HepG2 (cell line): Measurements from ENCODE around the gene ARHGAP29. TPM values are rescaled to one million over a fixed set of nuclear protein-coding genes. Genes with fewer than 3 reads are reported as not detected.

ENCODE experiments used
- ATAC-seq: fragments of 200-7000 bp; cut with Tn5 transposase; 3 replicates; pipeline ENCODE4 v1.9.1; 2020; ENCODE audit warnings: mild to moderate bottlenecking, moderate library complexity
- BruUV-seq: library from RNA; stranded (reverse); fragments of 400-500 nt; replicated peaks from 2 replicates; lab custom pipeline; 2021; lab: Mats Ljungman, UMichigan
- CTCF ChIA-PET: fragments of 300-600 bp; formaldehyde crosslinking; extraction: SDS; loops from one replicate; lab custom pipeline; 2021; ENCODE audit warnings: low total read pairs, inconsistent platforms, low intra/inter-chr PET ratio; lab: Yijun Ruan, JAX
- POLR2A ChIA-PET: fragments of 350-600 bp; sonication (Branson Sonifier 250); formaldehyde crosslinking; loops from one replicate; lab custom pipeline; 2020; ENCODE audit warnings: antibody characterized with exemption, inconsistent platforms; lab: Yijun Ruan, JAX
- DNase-seq: peaks from one replicate; pipeline ENCODE4 v3.0.0-alpha.2; 2015; ENCODE audit warnings: low spot score
- FAIRE-seq: peaks from 3 replicates; lab custom pipeline; 2011; peaks lifted over from hg19 to GRCh38; lab: Jason Lieb, UNC
- H2AFZ ChIP-seq: one replicate; pipeline ENCODE4 v1.6.1; 2011; ENCODE audit warnings: low read length, inconsistent platforms
- H3K27ac ChIP-seq: fragments of 300-600 bp; 3 replicates; pipeline ENCODE4 v1.8.0; 2011; ENCODE audit warnings: mixed run types, mild to moderate bottlenecking, mixed read lengths, low read length, inconsistent platforms; ENCODE audit not compliant: insufficient read depth; ENCODE audit errors: extremely low read length
- H3K27me3 ChIP-seq, 2 experiments: fragments of 200-600 bp in 1 of 2; 2 replicates in 1 of 2; 3 replicates in 1 of 2; pipeline versions ENCODE4 v1.6.0 to v1.8.0; 2011; ENCODE audit warnings: low read length in 2 of 2, mild to moderate bottlenecking in 2 of 2, moderate library complexity in 2 of 2, inconsistent platforms in 1 of 2; ENCODE audit not compliant: insufficient read depth in 2 of 2, control insufficient read depth in 1 of 2
- H3K36me3 ChIP-seq, 2 experiments: fragments of 200-600 bp in 1 of 2; replicated peaks in 1 of 2; 2 replicates in 1 of 2; 3 replicates in 1 of 2; pipeline versions ENCODE4 v1.5.1 to v1.8.0; 2011; ENCODE audit warnings: low read length in 2 of 2, inconsistent platforms in 1 of 2; ENCODE audit not compliant: insufficient read depth in 2 of 2, control insufficient read depth in 1 of 2
- H3K4me1 ChIP-seq: 2 replicates; pipeline ENCODE4 v1.5.1; 2012; ENCODE audit warnings: low read length, inconsistent platforms; ENCODE audit not compliant: insufficient read depth
- H3K4me2 ChIP-seq: 2 replicates; pipeline ENCODE4 v1.6.0; 2011; ENCODE audit warnings: low read depth, low read length, inconsistent platforms
- H3K4me3 ChIP-seq, 3 experiments: fragments of 200-600 bp in 1 of 3; sonication (generic), shearing (Covaris generic) in 1 of 3; replicated peaks in 1 of 3; 2 replicates each; pipeline ENCODE4 v1.5.1; 2011 to 2016; ENCODE audit warnings: low read length in 3 of 3, inconsistent platforms in 2 of 3, low read depth in 2 of 3, mild to moderate bottlenecking in 2 of 3, control low read depth in 1 of 3, mixed read lengths in 1 of 3; ENCODE audit not compliant: insufficient read depth in 1 of 3
- H3K79me2 ChIP-seq: one replicate; pipeline ENCODE4 v1.6.1; 2011; ENCODE audit warnings: low read length, inconsistent platforms; ENCODE audit not compliant: insufficient read depth
- H3K9ac ChIP-seq: 2 replicates; pipeline ENCODE4 v1.6.0; 2011; ENCODE audit warnings: mild to moderate bottlenecking, low read depth, low read length, inconsistent platforms; ENCODE audit not compliant: insufficient read depth
- H3K9me3 ChIP-seq: 2 replicates; pipeline ENCODE4 v1.5.1; 2012; ENCODE audit warnings: mild to moderate bottlenecking, low read length
- H4K20me1 ChIP-seq: 2 replicates; pipeline ENCODE4 v1.6.0; 2011; ENCODE audit warnings: inconsistent platforms, mild to moderate bottlenecking, low read length, moderate library complexity; ENCODE audit not compliant: insufficient read depth
- AGO1 ChIP-seq: fragments of 200-400 bp; formaldehyde crosslinking; IDR thresholded peaks from 2 replicates; pipeline ENCODE4 v1.6.1; 2017; ENCODE audit warnings: mild to moderate bottlenecking, low read depth, low read length, moderate library complexity; ENCODE audit not compliant: poor library complexity, severe bottlenecking
- DNMT1 ChIP-seq: sonication (generic); formaldehyde crosslinking; IDR thresholded peaks from 2 replicates; pipeline ENCODE4 v1.5.1; 2020; ENCODE audit warnings: mild to moderate bottlenecking, missing genetic modification reagents
- HNRNPL ChIP-seq: fragments of 200-400 bp; formaldehyde crosslinking; IDR thresholded peaks from 2 replicates; pipeline ENCODE4 v1.6.1; 2017; ENCODE audit warnings: mild to moderate bottlenecking, low read depth, low read length
- RFX5 ChIP-seq: IDR thresholded peaks from 2 replicates; pipeline ENCODE4 v1.6.1; 2011; ENCODE audit warnings: low read depth, low read length, improper control_type of control experiment
- SRSF4 ChIP-seq: fragments of 200-400 bp; formaldehyde crosslinking; IDR thresholded peaks from one replicate; pipeline ENCODE4 v1.6.1; 2018; ENCODE audit warnings: mild to moderate bottlenecking, low read depth, low read length, moderate library complexity; ENCODE audit not compliant: poor library complexity, severe bottlenecking
- THAP11 ChIP-seq: IDR thresholded peaks from 2 replicates; pipeline ENCODE4 v1.6.1; 2016; ENCODE audit warnings: missing biosample characterization, missing genetic modification reagents
- ZFP82 ChIP-seq: sonication (generic); formaldehyde crosslinking; IDR thresholded peaks from 2 replicates; pipeline ENCODE4 v1.5.1; 2020; ENCODE audit warnings: mild to moderate bottlenecking, missing genetic modification reagents, borderline replicate concordance
- ZNF841 ChIP-seq: sonication (generic); formaldehyde crosslinking; IDR thresholded peaks from 2 replicates; pipeline ENCODE4 v1.8.1; 2023; ENCODE audit warnings: missing genetic modification reagents, borderline replicate concordance
- WGBS: methylation state at CpG from one replicate; pipeline ENCODE4 v1.1.6; 2017; ENCODE audit warnings: low lambda C conversion rate; 5-methylcytosine and 5-hydroxymethylcytosine counted together
- in situ Hi-C: cut with HindIII; loops from 2 replicates; pipeline ENCODE4 v1.10.0; 2017; ENCODE audit warnings: low pct_unique_long_range_greater_than_20kb; ENCODE audit not compliant: extremely low pct_ligation_motif_present
- intact Hi-C: fragments of 100-400 bp; cut with micrococcal nuclease; formaldehyde crosslinking; loops from one replicate; pipeline ENCODE4 v1.10.0; 2022; ENCODE audit not compliant: unreplicated experiment
- polyA plus RNA-seq, 8 experiments: library from polyadenylated mRNA; depleted of rRNA in 3 of 8; stranded (reverse) in 7 of 8; unstranded in 1 of 8; fragments of >200 nt; fragmentation: Illumina TruSeq in 4 of 8; extraction: Trizol in 4 of 8; gene quantifications; 2 replicates each; pipeline versions ENCODE4 v1.2.1 to v1.2.3, GENCODE V29; 2011 to 2016; ENCODE audit warnings: low read depth in 4 of 8, missing spikeins in 1 of 8, mixed read lengths in 1 of 8; ENCODE audit not compliant: insufficient read depth in 1 of 8
- total RNA-seq, 5 experiments: library from RNA; depleted of rRNA; stranded (reverse); fragments of >200 nt; fragmentation: Illumina TruSeq; extraction: Trizol; gene quantifications; 2 replicates each; pipeline ENCODE4 v1.2.3, GENCODE V29; 2016; ENCODE audit warnings: low read depth in 1 of 5
- TF ChIP-seq, protein P1 (sequence below): sonication (generic); formaldehyde crosslinking; IDR thresholded peaks from 2 replicates; pipeline ENCODE4 v1.4.0; 2020; ENCODE audit warnings: missing genetic modification reagents
- TF ChIP-seq, protein P2 (sequence below): sonication (generic); formaldehyde crosslinking; IDR thresholded peaks from 2 replicates; pipeline ENCODE4 v1.5.0; 2020; ENCODE audit warnings: missing genetic modification reagents
- TF ChIP-seq, protein P3 (sequence below): sonication (generic); formaldehyde crosslinking; IDR thresholded peaks from 2 replicates; pipeline ENCODE4 v1.9.0; 2021; ENCODE audit warnings: missing genetic modification reagents, borderline replicate concordance

The ARHGAP29 gene
- total and polyA plus RNA-seq, 2 of the 13 experiments (the other 11 are each of a cell fraction or from before 2014, with no cell fraction given): 12.8 to 18.3 TPM

DNA sequence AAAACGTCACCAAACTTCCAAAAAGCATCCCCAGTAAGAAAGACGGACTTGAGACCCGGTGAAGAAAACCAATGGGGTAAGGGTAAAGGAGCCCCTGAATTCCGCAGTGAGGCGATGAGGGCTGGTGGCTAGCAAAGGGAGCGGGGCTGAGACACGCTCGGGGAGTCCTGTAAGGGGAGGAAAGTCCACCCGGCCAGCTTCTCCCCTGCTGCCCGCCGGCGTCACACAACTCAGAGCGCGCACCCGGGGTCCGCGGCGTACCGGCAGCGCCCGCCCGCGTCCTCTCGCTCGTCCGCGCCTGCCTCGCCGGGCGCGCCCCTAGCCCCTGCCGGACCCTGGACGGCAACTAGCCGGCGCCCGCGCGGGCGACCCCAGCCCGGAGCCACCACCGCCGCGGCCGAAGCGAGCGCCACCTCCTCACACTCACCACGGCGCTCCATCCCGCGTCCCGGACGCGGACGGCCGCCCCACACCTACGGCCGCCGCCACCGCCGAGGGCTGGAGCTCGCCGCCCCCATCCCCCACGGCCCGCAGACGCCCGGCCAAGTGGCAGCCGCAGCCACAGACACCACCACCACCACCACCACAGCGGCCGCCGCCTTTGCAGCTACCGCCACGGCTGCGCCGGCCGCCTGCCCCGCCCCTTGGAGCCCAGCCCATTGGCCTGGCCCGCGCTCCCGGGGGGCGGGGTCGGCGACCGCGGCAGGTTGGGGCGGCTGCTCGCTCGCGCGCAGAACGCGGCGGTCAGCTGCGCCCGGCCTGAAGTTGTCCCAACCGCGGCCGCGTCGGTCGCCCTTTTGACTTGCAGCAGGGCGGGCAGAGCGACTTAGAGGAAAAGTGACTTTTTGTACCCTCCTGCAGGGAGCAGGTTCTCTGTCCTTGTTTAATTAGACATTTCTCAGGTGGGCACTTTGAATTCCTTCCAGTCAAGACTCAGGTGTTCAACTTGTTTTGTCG is 10.0 kb upstream of the ARHGAP29 start (continued):
- TF ChIP-seq, protein P1, sequence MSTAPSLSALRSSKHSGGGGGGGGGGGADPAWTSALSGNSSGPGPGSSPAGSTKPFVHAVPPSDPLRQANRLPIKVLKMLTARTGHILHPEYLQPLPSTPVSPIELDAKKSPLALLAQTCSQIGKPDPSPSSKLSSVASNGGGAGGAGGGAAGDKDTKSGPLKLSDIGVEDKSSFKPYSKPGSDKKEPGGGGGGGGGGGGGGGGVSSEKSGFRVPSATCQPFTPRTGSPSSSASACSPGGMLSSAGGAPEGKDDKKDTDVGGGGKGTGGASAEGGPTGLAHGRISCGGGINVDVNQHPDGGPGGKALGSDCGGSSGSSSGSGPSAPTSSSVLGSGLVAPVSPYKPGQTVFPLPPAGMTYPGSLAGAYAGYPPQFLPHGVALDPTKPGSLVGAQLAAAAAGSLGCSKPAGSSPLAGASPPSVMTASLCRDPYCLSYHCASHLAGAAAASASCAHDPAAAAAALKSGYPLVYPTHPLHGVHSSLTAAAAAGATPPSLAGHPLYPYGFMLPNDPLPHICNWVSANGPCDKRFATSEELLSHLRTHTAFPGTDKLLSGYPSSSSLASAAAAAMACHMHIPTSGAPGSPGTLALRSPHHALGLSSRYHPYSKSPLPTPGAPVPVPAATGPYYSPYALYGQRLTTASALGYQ (CRISPR knock-in tag): no peak
- TF ChIP-seq ZNF841 (CRISPR knock-in tag): no peak
- no peak for TF ChIP-seq HNRNPL
- no peak for TF ChIP-seq ZFP82 (CRISPR knock-in tag)
- TF ChIP-seq RFX5: no peak
- no peak for TF ChIP-seq DNMT1 (CRISPR knock-in tag)

DNA sequence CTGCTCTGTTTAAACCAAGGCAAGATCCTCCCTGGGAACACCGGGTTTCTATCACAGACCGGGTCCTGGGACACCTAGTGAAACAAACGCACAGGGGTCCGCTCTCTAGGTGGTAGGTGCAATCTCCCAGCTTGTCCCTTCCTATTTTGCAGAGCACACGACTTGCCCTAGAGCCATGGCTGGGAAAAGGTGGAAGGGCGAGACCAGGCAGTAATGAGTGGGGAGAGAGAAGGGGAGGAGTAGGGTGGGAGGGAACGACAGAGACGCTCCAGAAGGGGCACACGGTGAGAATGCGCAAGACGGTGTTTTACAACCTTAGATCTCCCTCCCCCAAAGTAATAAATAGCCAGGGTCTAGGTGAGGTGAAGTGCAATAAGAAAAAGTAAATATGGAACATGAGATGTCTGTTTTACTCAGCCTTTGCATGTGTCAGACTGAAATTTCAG is 9.3 kb upstream of the ARHGAP29 start:
- Histone ChIP-seq H3K4me1 (peaks cover 38% of the 10 kb centered on the region), H3K36me3 (no peaks in the 10 kb centered on the region), H3K27me3 (peaks cover 0 to 1% of the 10 kb centered on the region in 2 experiments; a peak in 3 of 5 replicates), H3K4me2 (peak overlapping the region; percentile 93), H3K79me2 (peaks cover 2% of the 10 kb centered on the region), H3K9ac (peak overlapping the region; percentile 69), H3K9me3 (peaks cover 8% of the 10 kb centered on the region; the same call in 1 of the 2 replicates), H3K4me3 (peak overlapping the region; percentile 73 to 86 (median 74)), H2AFZ (peak overlapping the region; percentile 48), H4K20me1 (no peaks in the 10 kb centered on the region), H3K27ac (peak overlapping the region; percentile 32)
- ATAC-seq (peak; percentile 38), FAIRE-seq (no peak), DNase-seq (no peak)
- no TSS peak for BruUV-seq
- in situ Hi-C loops: loop anchor here (5.0 kb wide), 1 partner anchor 76 kb away; no protein-coding TSS in a partner anchor
- intact Hi-C loops: loop anchor here (2.0 to 5.0 kb wide), 2 partner anchors 71 to 84 kb away; no protein-coding TSS in a partner anchor
- POLR2A ChIA-PET: interaction anchor here (1.2 to 2.4 kb wide), 5 partner anchors 9 to 185 kb away, joined by 3 to 21 read pairs (median 5); partner anchors contain the start of gene ARHGAP29
- CTCF ChIA-PET: no interaction called here
- WGBS: 5% methylated on average over 11 of the region's 11 CpGs
- TF ChIP-seq THAP11 (CRISPR knock-in tag) (no peak), SRSF4 (no peak), AGO1 (no peak)
- TF ChIP-seq, protein P2, sequence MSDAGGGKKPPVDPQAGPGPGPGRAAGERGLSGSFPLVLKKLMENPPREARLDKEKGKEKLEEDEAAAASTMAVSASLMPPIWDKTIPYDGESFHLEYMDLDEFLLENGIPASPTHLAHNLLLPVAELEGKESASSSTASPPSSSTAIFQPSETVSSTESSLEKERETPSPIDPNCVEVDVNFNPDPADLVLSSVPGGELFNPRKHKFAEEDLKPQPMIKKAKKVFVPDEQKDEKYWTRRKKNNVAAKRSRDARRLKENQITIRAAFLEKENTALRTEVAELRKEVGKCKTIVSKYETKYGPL (CRISPR knock-in tag): no peak
- TF ChIP-seq, protein P3, sequence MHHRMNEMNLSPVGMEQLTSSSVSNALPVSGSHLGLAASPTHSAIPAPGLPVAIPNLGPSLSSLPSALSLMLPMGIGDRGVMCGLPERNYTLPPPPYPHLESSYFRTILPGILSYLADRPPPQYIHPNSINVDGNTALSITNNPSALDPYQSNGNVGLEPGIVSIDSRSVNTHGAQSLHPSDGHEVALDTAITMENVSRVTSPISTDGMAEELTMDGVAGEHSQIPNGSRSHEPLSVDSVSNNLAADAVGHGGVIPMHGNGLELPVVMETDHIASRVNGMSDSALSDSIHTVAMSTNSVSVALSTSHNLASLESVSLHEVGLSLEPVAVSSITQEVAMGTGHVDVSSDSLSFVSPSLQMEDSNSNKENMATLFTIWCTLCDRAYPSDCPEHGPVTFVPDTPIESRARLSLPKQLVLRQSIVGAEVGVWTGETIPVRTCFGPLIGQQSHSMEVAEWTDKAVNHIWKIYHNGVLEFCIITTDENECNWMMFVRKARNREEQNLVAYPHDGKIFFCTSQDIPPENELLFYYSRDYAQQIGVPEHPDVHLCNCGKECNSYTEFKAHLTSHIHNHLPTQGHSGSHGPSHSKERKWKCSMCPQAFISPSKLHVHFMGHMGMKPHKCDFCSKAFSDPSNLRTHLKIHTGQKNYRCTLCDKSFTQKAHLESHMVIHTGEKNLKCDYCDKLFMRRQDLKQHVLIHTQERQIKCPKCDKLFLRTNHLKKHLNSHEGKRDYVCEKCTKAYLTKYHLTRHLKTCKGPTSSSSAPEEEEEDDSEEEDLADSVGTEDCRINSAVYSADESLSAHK (CRISPR knock-in tag): no peak
